B cell (primary cell): ENCODE results near the gene GJA9. TPM values are rescaled to one million over a fixed set of nuclear protein-coding genes. Genes with fewer than 3 reads are reported as not detected.

ENCODE experiments used
- ATAC-seq: fragments of 200-7000 bp; cut with Tn5 transposase; one replicate; pipeline ENCODE4 v1.10.0; 2021; ENCODE audit warnings: low read depth, mild to moderate bottlenecking, moderate number of reproducible peaks, moderate library complexity
- CTCF ChIA-PET: fragments of 350-600 bp; sonication (Branson Sonifier 250); formaldehyde crosslinking; loops from one replicate; lab custom pipeline; 2021; ENCODE audit warnings: antibody characterized with exemption, inconsistent platforms; lab: Charles Lee
- POLR2A ChIA-PET: fragments of 350-600 bp; sonication (Branson Sonifier 250); formaldehyde crosslinking; loops from one replicate; lab custom pipeline; 2021; ENCODE audit warnings: antibody characterized with exemption; lab: Charles Lee
- DNase-seq: peaks from one replicate; pipeline ENCODE4 v3.0.0; 2013
- H2AFZ ChIP-seq: 2 replicates; pipeline ENCODE4 v1.6.1; 2012; ENCODE audit warnings: mild to moderate bottlenecking, low read depth, low read length; ENCODE audit not compliant: insufficient read depth, poor library complexity, severe bottlenecking
- H3K27ac ChIP-seq, 2 donors: 1 replicate in 1 of 2; 2 replicates in 1 of 2; pipeline ENCODE4 v1.5.1; 2012 to 2013; ENCODE audit warnings: low read length in 2 of 2, mild to moderate bottlenecking in 2 of 2, moderate library complexity in 1 of 2
- H3K27me3 ChIP-seq, 4 experiments: fragments of 200-600 bp in 1 of 4; sonication (generic) in 1 of 4; replicated peaks in 1 of 4; 1 replicate in 2 of 4; 2 replicates in 2 of 4; pipeline versions ENCODE4 v1.6.1 to v1.7.0; 2013 to 2016; ENCODE audit warnings: low read length in 3 of 4, mild to moderate bottlenecking in 2 of 4, mixed read lengths in 1 of 4, moderate library complexity in 1 of 4; ENCODE audit not compliant: insufficient read depth in 4 of 4, control insufficient read depth in 3 of 4; ENCODE audit errors: control extremely low read depth in 1 of 4
- H3K36me3 ChIP-seq, 2 experiments: replicated peaks in 1 of 2; 1 replicate in 1 of 2; 2 replicates in 1 of 2; pipeline versions ENCODE4 v1.6.1 to v1.7.1; 2013; ENCODE audit warnings: low read length in 1 of 2; ENCODE audit not compliant: insufficient read depth in 2 of 2, control insufficient read depth in 1 of 2; ENCODE audit errors: control extremely low read depth in 1 of 2, extremely low read depth in 1 of 2
- H3K4me1 ChIP-seq, 2 donors: fragments of 200-600 bp in 1 of 2; sonication (generic) in 1 of 2; 1 replicate in 1 of 2; 2 replicates in 1 of 2; pipeline versions ENCODE4 v1.5.1 to v1.6.1; 2013 to 2017; ENCODE audit warnings: low read length in 2 of 2; ENCODE audit not compliant: control insufficient read depth in 2 of 2, insufficient read depth in 2 of 2
- H3K4me2 ChIP-seq: replicated peaks from 2 replicates; pipeline ENCODE3; 2012; ENCODE audit warnings: mild to moderate bottlenecking, low read depth, low read length; ENCODE audit not compliant: poor library complexity, severe bottlenecking
- H3K4me3 ChIP-seq, 5 experiments: fragments of 200-600 bp in 1 of 5; sonication (generic) in 1 of 5; 1 replicate in 3 of 5; 2 replicates in 2 of 5; pipeline versions ENCODE4 v1.5.1 to v1.7.0; 2011 to 2016; ENCODE audit warnings: low read length in 4 of 5, mild to moderate bottlenecking in 4 of 5, low read depth in 2 of 5, control low read depth in 1 of 5, moderate library complexity in 1 of 5; ENCODE audit not compliant: insufficient read depth in 1 of 5; ENCODE audit errors: control extremely low read depth in 1 of 5, extremely low read depth in 1 of 5
- H3K79me2 ChIP-seq: fragments of 200-600 bp; sonication (generic); one replicate; pipeline ENCODE4 v1.6.0; 2016; ENCODE audit warnings: low read length; ENCODE audit not compliant: control insufficient read depth, insufficient read depth
- H3K9ac ChIP-seq: fragments of 200-600 bp; sonication (generic); 2 replicates; pipeline ENCODE4 v1.6.1; 2017; ENCODE audit warnings: mild to moderate bottlenecking, low read length, moderate library complexity
- H3K9me3 ChIP-seq, 3 donors: one replicate each; pipeline versions ENCODE4 v1.6.1 to v1.7.1; 2013; ENCODE audit warnings: low read length in 2 of 3; ENCODE audit not compliant: control insufficient read depth in 2 of 3, insufficient read depth in 1 of 3; ENCODE audit errors: control extremely low read depth in 1 of 3
- H4K20me1 ChIP-seq: 2 replicates; pipeline ENCODE4 v1.6.0; 2012; ENCODE audit warnings: mild to moderate bottlenecking, low read length; ENCODE audit not compliant: insufficient read depth, control insufficient read depth, poor library complexity, severe bottlenecking
- H3K27ac Mint-ChIP-seq: one replicate; pipeline ENCODE4 v1.8.0; 2021; ENCODE audit warnings: mixed read lengths
- H3K27me3 Mint-ChIP-seq: one replicate; pipeline ENCODE4 v1.8.0; 2021; ENCODE audit warnings: mixed read lengths
- H3K4me1 Mint-ChIP-seq: one replicate; pipeline ENCODE4 v1.8.0; 2021; ENCODE audit warnings: mixed read lengths
- H3K4me3 Mint-ChIP-seq: one replicate; pipeline ENCODE4 v1.8.0; 2021; ENCODE audit warnings: mixed read lengths
- H3K9me3 Mint-ChIP-seq: one replicate; pipeline ENCODE4 v1.8.0; 2022; ENCODE audit warnings: mixed read lengths; ENCODE audit not compliant: insufficient read depth
- EZH2 ChIP-seq: IDR thresholded peaks from 2 replicates; pipeline ENCODE4 v1.6.1; 2012; ENCODE audit warnings: borderline replicate concordance, low read depth, mild to moderate bottlenecking, moderate library complexity, low read length; ENCODE audit not compliant: insufficient read depth, poor library complexity, severe bottlenecking
- WGBS: methylation state at CpG from one replicate; pipeline ENCODE4 v1.1.5; 2013; ENCODE audit warnings: missing lambda C conversion rate; ENCODE audit not compliant: insufficient coverage; 5-methylcytosine and 5-hydroxymethylcytosine counted together
- intact Hi-C: fragments of 100-400 bp; cut with micrococcal nuclease; formaldehyde crosslinking; loops from one replicate; pipeline ENCODE4 v1.10.0; 2022
- polyA plus RNA-seq: library from polyadenylated mRNA; depleted of rRNA; stranded (reverse); fragments of >200 nt; gene quantifications from 2 replicates; pipeline ENCODE4 v1.2.3, GENCODE V29; 2012
- total RNA-seq, 2 donors: library from RNA; stranded (reverse); fragments of 120-200 nt in 1 of 2; gene quantifications; 1 replicate in 1 of 2; 2 replicates in 1 of 2; pipeline versions ENCODE4 v1.2.3 to v1.2.4, GENCODE V29; 2013 to 2022
- TF ChIP-seq, protein P1 (sequence below): fragments of 200-600 bp; IDR thresholded peaks from one replicate; pipeline ENCODE4 v1.8.0; 2022; ENCODE audit warnings: antibody characterized with exemption, mild to moderate bottlenecking

Gene GJA9
- total and polyA plus RNA-seq, 2 donors (not counting 1 experiment from before 2014, with no cell fraction given) = not detected

DNA sequence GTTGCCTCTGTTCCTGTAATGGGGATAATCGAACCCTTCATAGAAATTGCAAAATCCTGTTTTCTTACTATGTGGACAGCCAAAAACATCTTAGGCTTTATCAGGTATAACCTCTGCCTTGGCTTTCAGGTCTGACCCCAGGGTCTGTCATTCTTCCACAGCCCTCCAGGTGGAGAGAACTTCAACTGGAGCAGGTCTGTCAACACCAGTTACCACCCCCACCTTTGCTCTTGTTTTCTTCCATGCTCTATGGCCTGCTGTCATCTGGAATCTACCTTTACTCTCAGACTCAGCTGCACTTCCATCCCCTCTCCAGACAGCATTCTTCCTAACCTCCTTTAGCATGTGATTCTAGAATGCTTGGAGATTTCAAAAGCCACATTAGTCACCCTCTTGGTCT is 10.4 kb upstream of the GJA9 start:
- DNase-seq = no peak
- Histone ChIP-seq H3K4me3 (no peak overlapping the region), H3K9ac (no peak overlapping the region), H3K9me3 (no peaks in the 10 kb centered on the region), H4K20me1 (no peaks in the 10 kb centered on the region), H3K4me1 (no peaks in the 10 kb centered on the region), H3K4me2 (no peak overlapping the region), H3K27ac (no peak overlapping the region), H3K27me3 (no peaks in the 10 kb centered on the region), H3K36me3 (no peaks in the 10 kb centered on the region), H2AFZ (no peak overlapping the region), H3K79me2 (no peaks in the 10 kb centered on the region)
- ATAC-seq = no peak
- POLR2A ChIA-PET = no interaction called here
- CTCF ChIA-PET = no interaction called here
- Mint-ChIP-seq H3K4me3 (no peak overlapping the region), H3K27ac (no peak overlapping the region), H3K27me3 (no peaks in the 10 kb centered on the region), H3K4me1 (no peaks in the 10 kb centered on the region), H3K9me3 (no peaks in the 10 kb centered on the region)
- TF ChIP-seq EZH2 = no peak
- TF ChIP-seq, protein P1, sequence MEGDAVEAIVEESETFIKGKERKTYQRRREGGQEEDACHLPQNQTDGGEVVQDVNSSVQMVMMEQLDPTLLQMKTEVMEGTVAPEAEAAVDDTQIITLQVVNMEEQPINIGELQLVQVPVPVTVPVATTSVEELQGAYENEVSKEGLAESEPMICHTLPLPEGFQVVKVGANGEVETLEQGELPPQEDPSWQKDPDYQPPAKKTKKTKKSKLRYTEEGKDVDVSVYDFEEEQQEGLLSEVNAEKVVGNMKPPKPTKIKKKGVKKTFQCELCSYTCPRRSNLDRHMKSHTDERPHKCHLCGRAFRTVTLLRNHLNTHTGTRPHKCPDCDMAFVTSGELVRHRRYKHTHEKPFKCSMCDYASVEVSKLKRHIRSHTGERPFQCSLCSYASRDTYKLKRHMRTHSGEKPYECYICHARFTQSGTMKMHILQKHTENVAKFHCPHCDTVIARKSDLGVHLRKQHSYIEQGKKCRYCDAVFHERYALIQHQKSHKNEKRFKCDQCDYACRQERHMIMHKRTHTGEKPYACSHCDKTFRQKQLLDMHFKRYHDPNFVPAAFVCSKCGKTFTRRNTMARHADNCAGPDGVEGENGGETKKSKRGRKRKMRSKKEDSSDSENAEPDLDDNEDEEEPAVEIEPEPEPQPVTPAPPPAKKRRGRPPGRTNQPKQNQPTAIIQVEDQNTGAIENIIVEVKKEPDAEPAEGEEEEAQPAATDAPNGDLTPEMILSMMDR = no peak
- intact Hi-C loops = no loop called here
- WGBS = 100% methylated on average over 1 of the region's 1 CpG

DNA sequence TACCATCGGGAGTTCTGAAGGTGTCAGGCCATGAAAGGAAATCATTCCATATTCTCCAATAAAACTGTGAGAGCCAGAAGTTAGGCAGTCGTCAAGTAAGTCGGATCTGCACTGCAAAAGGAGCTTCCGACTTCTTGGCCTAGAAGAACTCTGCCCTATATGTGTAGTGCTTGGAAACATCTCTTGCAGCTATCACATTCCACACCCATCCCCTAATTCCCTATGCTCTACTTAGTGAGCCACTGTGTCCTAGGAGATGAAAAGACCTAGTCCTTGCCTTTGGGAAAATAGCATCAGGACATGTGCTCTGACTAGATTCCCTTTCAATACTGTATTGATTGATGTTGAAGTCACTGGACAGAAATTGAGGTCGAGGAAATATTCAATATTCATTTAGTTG is 8.2 kb upstream of the GJA9 start:
- H3K27ac ChIP-seq = no peak overlapping the region
- WGBS = 100% methylated on average over 1 of the region's 5 CpGs
- ChIA-PET CTCF (no interaction called here), POLR2A (no interaction called here)
- no peak overlapping the region for H3K27ac Mint-ChIP-seq
- no peaks in the 10 kb centered on the region for H3K9me3 Mint-ChIP-seq
- no peak overlapping the region for H3K4me3 ChIP-seq
- H3K9ac ChIP-seq = no peak overlapping the region
- H3K4me2 ChIP-seq = no peak overlapping the region
- no peak for ATAC-seq
- H3K9me3 ChIP-seq = no peaks in the 10 kb centered on the region
- no peak overlapping the region for H2AFZ ChIP-seq
- H3K27me3 Mint-ChIP-seq = no peaks in the 10 kb centered on the region
- H3K4me1 ChIP-seq = no peaks in the 10 kb centered on the region
- TF ChIP-seq, protein P1 = no peak
- no peak for TF ChIP-seq EZH2
- no peaks in the 10 kb centered on the region for H4K20me1 ChIP-seq
- H3K27me3 ChIP-seq = no peaks in the 10 kb centered on the region
- H3K4me3 Mint-ChIP-seq = no peak overlapping the region
- no peaks in the 10 kb centered on the region for H3K36me3 ChIP-seq
- no peaks in the 10 kb centered on the region for H3K4me1 Mint-ChIP-seq
- intact Hi-C loops = no loop called here
- H3K79me2 ChIP-seq = no peaks in the 10 kb centered on the region
- no peak for DNase-seq
